Mammary epithelial cell (primary cell): ENCODE data around the gene WHRN.

Source experiments
- EZH2 ChIP-seq: IDR thresholded peaks from 2 replicates; pipeline ENCODE4 v1.6.1; 2012; ENCODE audit warnings: low read length, inconsistent platforms, borderline replicate concordance
- TF ChIP-seq, protein P1 (sequence below), 2 donors: IDR thresholded peaks in 1 of 2; conservative IDR thresholded peaks in 1 of 2; 2 replicates each; pipeline ENCODE4 v1.5.1; 2011 to 2012; ENCODE audit warnings: inconsistent platforms in 2 of 2, low read length in 2 of 2, mild to moderate bottlenecking in 2 of 2, control low read depth in 1 of 2, low read depth in 1 of 2; ENCODE audit not compliant: insufficient read depth in 1 of 2; ENCODE audit errors: extremely low read depth in 1 of 2

DNA sequence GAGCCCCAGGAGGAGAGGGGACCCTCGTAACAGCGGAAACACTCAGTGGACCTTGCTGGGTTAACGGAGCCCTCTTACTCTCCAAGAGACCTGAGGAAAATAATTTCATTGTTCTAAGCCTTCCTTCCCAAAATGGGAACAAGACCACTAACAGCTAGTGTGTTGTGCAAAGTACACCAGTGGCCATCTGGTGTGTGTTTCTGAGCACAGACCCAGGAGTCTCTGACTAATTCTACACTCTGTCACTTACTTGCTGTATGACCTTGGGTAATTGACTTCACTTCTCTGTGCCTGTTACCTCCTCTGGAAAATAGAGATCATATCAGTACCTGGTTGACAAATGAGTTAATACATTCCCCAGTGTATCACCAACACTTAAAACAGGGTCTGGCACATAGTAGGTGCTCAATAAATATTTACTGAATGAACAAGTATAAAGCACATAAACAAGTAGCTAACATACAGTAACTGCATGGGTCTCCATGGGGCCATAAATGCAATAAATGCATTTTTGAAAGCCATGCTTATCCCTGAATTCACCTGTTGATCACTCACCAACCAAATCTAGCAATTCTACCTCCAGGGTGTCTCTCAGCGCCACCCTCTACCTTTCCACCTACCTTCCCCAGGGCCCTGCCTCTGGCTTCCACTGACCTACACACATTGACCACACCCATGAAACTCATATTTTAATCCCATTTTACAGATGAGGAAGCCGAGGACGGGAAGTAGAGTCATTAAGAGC, 72.8 kb downstream of the WHRN start:
- TF ChIP-seq EZH2: no peak
- TF ChIP-seq, protein P1, sequence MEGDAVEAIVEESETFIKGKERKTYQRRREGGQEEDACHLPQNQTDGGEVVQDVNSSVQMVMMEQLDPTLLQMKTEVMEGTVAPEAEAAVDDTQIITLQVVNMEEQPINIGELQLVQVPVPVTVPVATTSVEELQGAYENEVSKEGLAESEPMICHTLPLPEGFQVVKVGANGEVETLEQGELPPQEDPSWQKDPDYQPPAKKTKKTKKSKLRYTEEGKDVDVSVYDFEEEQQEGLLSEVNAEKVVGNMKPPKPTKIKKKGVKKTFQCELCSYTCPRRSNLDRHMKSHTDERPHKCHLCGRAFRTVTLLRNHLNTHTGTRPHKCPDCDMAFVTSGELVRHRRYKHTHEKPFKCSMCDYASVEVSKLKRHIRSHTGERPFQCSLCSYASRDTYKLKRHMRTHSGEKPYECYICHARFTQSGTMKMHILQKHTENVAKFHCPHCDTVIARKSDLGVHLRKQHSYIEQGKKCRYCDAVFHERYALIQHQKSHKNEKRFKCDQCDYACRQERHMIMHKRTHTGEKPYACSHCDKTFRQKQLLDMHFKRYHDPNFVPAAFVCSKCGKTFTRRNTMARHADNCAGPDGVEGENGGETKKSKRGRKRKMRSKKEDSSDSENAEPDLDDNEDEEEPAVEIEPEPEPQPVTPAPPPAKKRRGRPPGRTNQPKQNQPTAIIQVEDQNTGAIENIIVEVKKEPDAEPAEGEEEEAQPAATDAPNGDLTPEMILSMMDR (conservative IDR thresholded peaks at IDR 0.05 in 1 of 2, IDR thresholded peaks at IDR 0.05 in 1 of 2; ENCODE audit: extremely low read depth in 1 of 2, insufficient read depth in 1 of 2, low read depth in 1 of 2, low read length in 2 of 2): no peak
